Tibial nerve (tissue), 4 donors: ENCODE measurements around the gene NARS2. TPM values are rescaled to one million over a fixed set of nuclear protein-coding genes. Genes with fewer than 3 reads are reported as not detected.
A peak's percentile ranks its signal among the peaks of the same experiment; 100 is the strongest.
"Not testable (repeated sequence)": the region's sequence is repeated elsewhere in the genome, so short reads cannot be mapped to it uniquely, and the experiment has no call there.

Source experiments
- DNase-seq, 2 donors: peaks; one replicate each; pipeline ENCODE4 v3.0.0-alpha.2; 2019; ENCODE audit warnings: low spot score in 2 of 2
- H3K27ac ChIP-seq, 4 donors: fragments of 200-600 bp; sonication (generic) in 3 of 4; one replicate each; pipeline ENCODE4 v1.5.1; 2017 to 2019; ENCODE audit warnings: mild to moderate bottlenecking in 1 of 4
- H3K27me3 ChIP-seq, 2 donors: fragments of 200-600 bp; sonication (generic) in 1 of 2; one replicate each; pipeline versions ENCODE4 v1.5.1 to v1.6.0; 2017 to 2019
- H3K36me3 ChIP-seq, 3 donors: fragments of 200-600 bp; sonication (generic); one replicate each; pipeline ENCODE4 v1.5.1; 2018 to 2019
- H3K4me1 ChIP-seq, 4 donors: fragments of 200-600 bp; sonication (generic) in 3 of 4; one replicate each; pipeline ENCODE4 v1.5.1; 2017 to 2019
- H3K4me3 ChIP-seq, 4 donors: fragments of 200-600 bp; sonication (generic) in 3 of 4; one replicate each; pipeline ENCODE4 v1.5.1; 2017 to 2019; ENCODE audit warnings: mild to moderate bottlenecking in 1 of 4, moderate library complexity in 1 of 4
- H3K9me3 ChIP-seq, 4 donors: fragments of 200-600 bp; sonication (generic) in 3 of 4; one replicate each; pipeline ENCODE4 v1.5.1; 2017 to 2019
- EP300 ChIP-seq, 2 donors: sonication (generic); formaldehyde crosslinking; IDR thresholded peaks; one replicate each; pipeline ENCODE4 v1.6.1; 2017; ENCODE audit warnings: antibody characterized with exemption in 2 of 2, mild to moderate bottlenecking in 1 of 2
- POLR2A ChIP-seq, 2 donors: fragments of 450-650 bp; IDR thresholded peaks; one replicate each; pipeline ENCODE4 v1.6.1; 2017; ENCODE audit warnings: antibody characterized with exemption in 2 of 2, mild to moderate bottlenecking in 2 of 2, moderate library complexity in 2 of 2
- WGBS, 2 donors: methylation state at CpG; one replicate each; pipeline ENCODE4 v1.1.5; 2018; 5-methylcytosine and 5-hydroxymethylcytosine counted together
- total RNA-seq, 4 donors: library from RNA; depleted of rRNA; stranded (reverse); fragments of >200 nt; gene quantifications; one replicate each; pipeline ENCODE4 v1.1.0, GENCODE V29; 2016
- TF ChIP-seq, protein P1 (sequence below), 5 experiments: fragments of 200-600 bp in 3 of 5; fragments of 450-650 bp in 2 of 5; sonication (generic) in 3 of 5; IDR thresholded peaks; one replicate each; pipeline ENCODE4 v1.5.1; 2016 to 2019; ENCODE audit warnings: antibody characterized with exemption in 5 of 5, mild to moderate bottlenecking in 3 of 5, moderate library complexity in 2 of 5

Gene NARS2
- total RNA-seq, 4 donors from 2014 or later = 16.5 to 23.8 (median 19.2) TPM

DNA sequence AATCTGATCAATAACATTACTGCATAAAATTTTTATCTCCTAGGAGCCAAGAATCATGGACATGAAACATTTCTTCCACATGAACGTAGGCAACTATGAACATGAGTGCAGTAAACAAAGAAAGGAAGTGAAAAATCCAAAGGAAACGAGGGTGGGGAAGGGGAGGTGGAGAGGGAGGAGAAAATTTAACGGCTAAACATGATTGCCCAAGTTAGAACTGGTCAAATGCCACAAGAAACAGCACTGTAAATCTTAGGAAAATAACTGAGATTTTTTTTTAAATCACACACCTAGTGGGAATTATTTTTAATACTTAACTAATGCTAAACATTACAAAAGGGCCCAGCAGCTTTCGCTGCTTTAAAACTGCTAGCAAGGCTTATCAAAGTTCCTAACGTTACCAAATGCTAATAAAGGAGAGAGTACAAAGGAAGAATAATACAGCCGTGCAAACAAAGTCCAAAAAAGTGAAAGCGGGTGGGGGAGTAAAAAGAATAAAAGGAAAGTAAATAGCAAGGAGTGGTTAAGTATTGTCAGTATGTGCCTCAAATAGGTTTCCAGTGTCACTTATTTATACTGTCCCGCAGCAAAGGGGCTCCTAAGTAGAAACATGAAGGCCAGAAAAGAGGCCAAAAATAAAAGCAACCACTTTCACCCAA is 13.7 kb downstream of the NARS2 start:
- WGBS, 2 donors = 7 to 12% methylated on average over 8 of the region's 8 CpGs

DNA sequence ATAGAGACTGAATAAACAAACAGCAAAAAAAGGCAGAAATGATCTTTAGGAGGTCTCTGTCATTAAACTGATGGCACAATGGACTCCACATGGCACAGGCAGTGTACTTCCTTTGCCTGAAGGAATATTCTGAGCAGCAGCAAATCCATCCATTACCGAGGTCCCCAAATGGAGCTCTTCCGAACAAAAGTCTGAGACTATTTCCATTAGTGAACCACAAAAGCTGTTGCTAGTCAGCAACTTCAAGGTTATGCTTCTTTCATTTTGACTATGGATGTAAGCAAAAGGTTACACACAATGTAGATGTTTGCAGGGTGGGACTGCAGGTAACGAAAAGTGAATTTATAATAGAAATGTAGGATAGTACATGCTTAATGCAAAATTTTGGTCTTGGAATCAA is 14.5 kb downstream of the NARS2 start:
- no peaks in the 10 kb centered on the region for H3K27me3 ChIP-seq
- peak overlapping the region in 3 of 4 donors; percentile 70 to 83 (median 79) for H3K27ac ChIP-seq
- no peaks in the 10 kb centered on the region for H3K9me3 ChIP-seq
- 71 to 79% methylated on average over 3 of the region's 3 CpGs for WGBS, 2 donors
- no peak for DNase-seq
- H3K36me3 ChIP-seq = peaks cover 0 to 7% (median 0%) of the 10 kb centered on the region in 3 donors
- H3K4me1 ChIP-seq = peaks cover 0 to 54% (median 26%) of the 10 kb centered on the region in 4 donors
- no peak for TF ChIP-seq POLR2A (IDR thresholded peaks at IDR 0.05)
- no peak for TF ChIP-seq EP300 (IDR thresholded peaks at IDR 0.05)
- TF ChIP-seq, protein P1, sequence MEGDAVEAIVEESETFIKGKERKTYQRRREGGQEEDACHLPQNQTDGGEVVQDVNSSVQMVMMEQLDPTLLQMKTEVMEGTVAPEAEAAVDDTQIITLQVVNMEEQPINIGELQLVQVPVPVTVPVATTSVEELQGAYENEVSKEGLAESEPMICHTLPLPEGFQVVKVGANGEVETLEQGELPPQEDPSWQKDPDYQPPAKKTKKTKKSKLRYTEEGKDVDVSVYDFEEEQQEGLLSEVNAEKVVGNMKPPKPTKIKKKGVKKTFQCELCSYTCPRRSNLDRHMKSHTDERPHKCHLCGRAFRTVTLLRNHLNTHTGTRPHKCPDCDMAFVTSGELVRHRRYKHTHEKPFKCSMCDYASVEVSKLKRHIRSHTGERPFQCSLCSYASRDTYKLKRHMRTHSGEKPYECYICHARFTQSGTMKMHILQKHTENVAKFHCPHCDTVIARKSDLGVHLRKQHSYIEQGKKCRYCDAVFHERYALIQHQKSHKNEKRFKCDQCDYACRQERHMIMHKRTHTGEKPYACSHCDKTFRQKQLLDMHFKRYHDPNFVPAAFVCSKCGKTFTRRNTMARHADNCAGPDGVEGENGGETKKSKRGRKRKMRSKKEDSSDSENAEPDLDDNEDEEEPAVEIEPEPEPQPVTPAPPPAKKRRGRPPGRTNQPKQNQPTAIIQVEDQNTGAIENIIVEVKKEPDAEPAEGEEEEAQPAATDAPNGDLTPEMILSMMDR (IDR thresholded peaks at IDR 0.05) = no peak
- no peak overlapping the region for H3K4me3 ChIP-seq

More for the DNA sequence above, 13.7 kb downstream of the NARS2 start:
- TF ChIP-seq, protein P1 (IDR thresholded peaks at IDR 0.05) = no peak
- TF ChIP-seq POLR2A (IDR thresholded peaks at IDR 0.05) (no peak), EP300 (IDR thresholded peaks at IDR 0.05) (peak; percentile 16 to 59)
- H3K27ac ChIP-seq = peak overlapping the region in 3 of 4 donors; percentile 70 to 83 (median 79)
- no peak for DNase-seq
- H3K36me3 ChIP-seq = peaks cover 0 to 15% (median 0%) of the 10 kb centered on the region in 3 donors
- H3K4me1 ChIP-seq = peaks cover 0 to 54% (median 26%) of the 10 kb centered on the region in 4 donors
- H3K27me3 ChIP-seq = no peaks in the 10 kb centered on the region
- no peaks in the 10 kb centered on the region for H3K9me3 ChIP-seq
- peak overlapping the region in 2 of 4 donors; percentile 14 to 18 for H3K4me3 ChIP-seq

DNA sequence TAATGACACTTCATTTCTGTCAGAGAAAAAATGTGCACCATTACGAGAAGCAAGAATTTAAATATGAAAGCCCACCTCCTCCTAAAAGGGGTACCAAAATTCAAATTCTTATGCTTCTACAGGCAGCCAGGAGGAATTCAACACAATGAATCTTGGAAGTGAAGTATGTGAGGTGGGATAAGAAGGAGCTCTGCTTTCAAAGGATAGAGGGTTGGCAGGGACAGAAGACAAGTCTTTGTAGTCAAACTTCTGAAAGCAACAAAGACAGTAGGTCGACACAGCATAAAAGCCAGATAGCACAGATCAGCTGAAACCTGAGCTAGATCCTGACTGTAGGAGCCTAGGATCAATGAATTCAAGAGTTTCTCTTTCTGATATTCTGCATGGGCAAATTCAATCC is 17.4 kb downstream of the NARS2 start:
- WGBS, 2 donors = 75 to 91% methylated on average over 2 of the region's 2 CpGs
- Histone ChIP-seq H3K4me1 (peaks cover 0 to 29% (median 20%) of the 10 kb centered on the region in 4 donors), H3K36me3 (peaks cover 0 to 10% (median 0%) of the 10 kb centered on the region in 3 donors), H3K9me3 (no peaks in the 10 kb centered on the region), H3K27ac (no peak overlapping the region), H3K4me3 (no peak overlapping the region), H3K27me3 (no peaks in the 10 kb centered on the region)
- TF ChIP-seq, protein P1 (IDR thresholded peaks at IDR 0.05) = no peak
- no peak for TF ChIP-seq POLR2A (IDR thresholded peaks at IDR 0.05)
- TF ChIP-seq EP300 (IDR thresholded peaks at IDR 0.05) = no peak
- DNase-seq = no peak

DNA sequence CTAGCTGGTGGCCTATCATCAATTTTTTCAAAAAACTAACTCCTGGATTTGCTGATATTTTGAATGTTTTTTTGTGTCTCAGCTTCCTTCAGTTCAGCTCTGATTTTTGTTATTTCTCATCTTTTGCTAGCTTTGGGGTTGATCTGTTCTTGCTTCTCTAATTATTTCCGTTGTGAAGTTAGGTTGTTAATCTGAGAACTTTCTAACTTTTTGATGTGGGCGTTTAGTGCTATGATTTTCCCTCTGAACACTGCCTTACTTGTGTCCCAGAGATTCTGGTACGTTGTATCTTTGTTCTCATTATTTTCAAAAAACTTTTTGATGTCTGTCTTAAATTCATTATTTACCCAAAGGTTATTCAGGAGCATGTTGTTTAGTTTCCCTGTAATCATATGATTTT is 19.1 kb downstream of the NARS2 start:
- no peak for DNase-seq
- 87 to 96% methylated on average over 3 of the region's 3 CpGs for WGBS, 2 donors
- no peak overlapping the region for H3K4me3 ChIP-seq

DNA sequence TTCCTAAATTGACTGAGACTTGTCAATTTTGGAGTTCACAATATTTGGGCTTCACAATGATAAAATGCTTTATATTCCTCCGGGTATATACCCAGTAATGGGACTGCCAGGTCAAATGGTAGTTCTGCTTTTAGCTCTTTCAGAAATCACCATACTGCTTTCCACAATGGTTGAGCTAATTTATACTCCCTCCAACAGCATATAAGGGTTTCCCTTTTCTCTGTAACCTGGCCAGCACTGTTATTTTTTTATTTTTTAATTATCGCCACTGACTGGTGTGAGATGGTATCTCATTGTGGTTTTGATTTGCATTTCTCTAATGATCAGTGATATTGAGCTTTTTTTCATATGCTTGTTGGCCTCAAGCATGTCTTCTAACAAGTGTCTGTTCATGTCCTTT is 21.8 kb downstream of the NARS2 start:
- Histone ChIP-seq H3K9me3 (no peaks in the 10 kb centered on the region), H3K27me3 (no peaks in the 10 kb centered on the region), H3K4me3 (no peak overlapping the region), H3K27ac (no peak overlapping the region), H3K36me3 (peaks cover 0 to 18% (median 0%) of the 10 kb centered on the region in 3 donors), H3K4me1 (peaks cover 0 to 25% (median 11%) of the 10 kb centered on the region in 4 donors)
- no peak for DNase-seq
- WGBS, 2 donors = 87 to 94% methylated on average over 2 of the region's 2 CpGs
- TF ChIP-seq EP300 (IDR thresholded peaks at IDR 0.05) (no peak), POLR2A (IDR thresholded peaks at IDR 0.05) (no peak)
- TF ChIP-seq, protein P1 (IDR thresholded peaks at IDR 0.05) = no peak

More for the DNA sequence above, 19.1 kb downstream of the NARS2 start:
- TF ChIP-seq POLR2A (IDR thresholded peaks at IDR 0.05) (no peak), EP300 (IDR thresholded peaks at IDR 0.05) (no peak)
- TF ChIP-seq, protein P1 (IDR thresholded peaks at IDR 0.05) = no peak
- Histone ChIP-seq H3K27ac (no peak overlapping the region), H3K9me3 (no peaks in the 10 kb centered on the region), H3K36me3 (peaks cover 0 to 18% (median 0%) of the 10 kb centered on the region in 3 donors), H3K27me3 (no peaks in the 10 kb centered on the region), H3K4me1 (peaks cover 0 to 18% (median 6%) of the 10 kb centered on the region in 4 donors)

DNA sequence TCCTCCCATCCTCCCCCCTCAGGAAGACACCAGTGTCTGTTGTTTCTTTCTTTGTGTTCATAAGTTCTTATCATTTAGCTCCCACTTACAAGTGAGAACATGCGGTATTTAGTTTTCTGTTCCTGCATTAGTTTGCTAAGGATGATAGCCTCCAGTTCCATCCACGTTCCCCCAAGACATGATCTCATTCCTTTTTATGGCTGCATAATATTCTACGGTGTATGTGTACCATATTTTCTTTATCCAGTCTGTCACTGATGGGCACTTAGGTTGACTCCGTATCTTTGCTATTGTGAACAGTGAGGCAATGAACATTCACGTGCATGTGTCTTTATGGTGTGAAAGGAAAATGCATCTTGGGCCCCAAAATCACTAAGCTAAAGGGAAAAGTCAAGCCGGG is 22.5 kb downstream of the NARS2 start:
- not testable (repeated sequence) for H3K4me3 ChIP-seq, H3K27me3 ChIP-seq
- 97 to 98% methylated on average over 6 of the region's 6 CpGs for WGBS, 2 donors

More for the DNA sequence above, 22.5 kb downstream of the NARS2 start:
- Histone ChIP-seq H3K4me1 (peaks cover 0 to 25% (median 11%) of the 10 kb centered on the region in 4 donors), H3K36me3 (peaks cover 0 to 18% (median 0%) of the 10 kb centered on the region in 3 donors)
- not testable (repeated sequence) for H3K27ac ChIP-seq, DNase-seq, H3K9me3 ChIP-seq
